Measurements from ENCODE around the gene ZSWIM1. TPM values are rescaled to one million over a fixed set of nuclear protein-coding genes. Genes with fewer than 3 reads are reported as not detected.

The ZSWIM1 gene
- total and polyA plus RNA-seq, 9 donors: 4.8 to 15.2 (median 11.5) TPM

GRCh38 chr20:45921337-45922189 lies 40.5 kb downstream of the ZSWIM1 start:
- Histone ChIP-seq H3K27ac (no peak overlapping the region), H3K9me3 (no peaks in the 10 kb centered on the region), H3K4me1 (ENCODE audit: insufficient read depth) (peaks cover 40% of the 10 kb centered on the region), H3K36me3 (no peaks in the 10 kb centered on the region), H3K27me3 (no peaks in the 10 kb centered on the region), H3K4me3 (no peak overlapping the region)
- peak in 2 of 5 donors; percentile 13 to 15 for DNase-seq
- 81 to 87% (median 82%) methylated on average over 11 of the region's 11 CpGs for WGBS, 3 donors
- intact Hi-C loops (cut with DNase I): no loop called here
- TF ChIP-seq, protein P1, sequence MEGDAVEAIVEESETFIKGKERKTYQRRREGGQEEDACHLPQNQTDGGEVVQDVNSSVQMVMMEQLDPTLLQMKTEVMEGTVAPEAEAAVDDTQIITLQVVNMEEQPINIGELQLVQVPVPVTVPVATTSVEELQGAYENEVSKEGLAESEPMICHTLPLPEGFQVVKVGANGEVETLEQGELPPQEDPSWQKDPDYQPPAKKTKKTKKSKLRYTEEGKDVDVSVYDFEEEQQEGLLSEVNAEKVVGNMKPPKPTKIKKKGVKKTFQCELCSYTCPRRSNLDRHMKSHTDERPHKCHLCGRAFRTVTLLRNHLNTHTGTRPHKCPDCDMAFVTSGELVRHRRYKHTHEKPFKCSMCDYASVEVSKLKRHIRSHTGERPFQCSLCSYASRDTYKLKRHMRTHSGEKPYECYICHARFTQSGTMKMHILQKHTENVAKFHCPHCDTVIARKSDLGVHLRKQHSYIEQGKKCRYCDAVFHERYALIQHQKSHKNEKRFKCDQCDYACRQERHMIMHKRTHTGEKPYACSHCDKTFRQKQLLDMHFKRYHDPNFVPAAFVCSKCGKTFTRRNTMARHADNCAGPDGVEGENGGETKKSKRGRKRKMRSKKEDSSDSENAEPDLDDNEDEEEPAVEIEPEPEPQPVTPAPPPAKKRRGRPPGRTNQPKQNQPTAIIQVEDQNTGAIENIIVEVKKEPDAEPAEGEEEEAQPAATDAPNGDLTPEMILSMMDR (IDR thresholded peaks at IDR 0.05): no peak
- TF ChIP-seq EP300 (IDR thresholded peaks at IDR 0.05) (no peak), POLR2A (IDR thresholded peaks at IDR 0.05) (no peak)

- WGBS, 3 donors: 20 to 32% (median 21%) methylated on average over 21 of the region's 21 CpGs
- intact Hi-C loops (cut with DNase I): no loop called here
- H3K36me3 ChIP-seq: no peaks in the 10 kb centered on the region
- TF ChIP-seq POLR2A (IDR thresholded peaks at IDR 0.05): no peak
- no peak for TF ChIP-seq EP300 (IDR thresholded peaks at IDR 0.05)
- TF ChIP-seq, protein P1 (IDR thresholded peaks at IDR 0.05): no peak
- H3K4me1 ChIP-seq (ENCODE audit: insufficient read depth): peaks cover 30% of the 10 kb centered on the region
- H3K9me3 ChIP-seq: no peaks in the 10 kb centered on the region
- no peaks in the 10 kb centered on the region for H3K27me3 ChIP-seq
- H3K4me3 ChIP-seq: no peak overlapping the region
- H3K27ac ChIP-seq: peak overlapping the region; percentile 85 to 91
- DNase-seq: peak; percentile 73 to 77 (median 75)
Observed at GRCh38 chr20:45924391-45925261, 43.6 kb downstream of the ZSWIM1 start.

- DNase-seq: peak in 2 of 5 donors; percentile 13 to 34
- TF ChIP-seq POLR2A (IDR thresholded peaks at IDR 0.05): no peak
- TF ChIP-seq, protein P1 (IDR thresholded peaks at IDR 0.05): no peak
- no peak for TF ChIP-seq EP300 (IDR thresholded peaks at IDR 0.05)
- Histone ChIP-seq H3K36me3 (no peaks in the 10 kb centered on the region), H3K9me3 (no peaks in the 10 kb centered on the region), H3K4me1 (ENCODE audit: insufficient read depth) (peaks cover 22% of the 10 kb centered on the region), H3K4me3 (no peak overlapping the region), H3K27me3 (no peaks in the 10 kb centered on the region), H3K27ac (peak overlapping the region; percentile 75 to 91)
- WGBS, 3 donors: 66 to 70% (median 68%) methylated on average over 9 of the region's 9 CpGs
- intact Hi-C loops (cut with DNase I): no loop called here
Observed at GRCh38 chr20:45925821-45926506, 44.9 kb downstream of the ZSWIM1 start.

DNA sequence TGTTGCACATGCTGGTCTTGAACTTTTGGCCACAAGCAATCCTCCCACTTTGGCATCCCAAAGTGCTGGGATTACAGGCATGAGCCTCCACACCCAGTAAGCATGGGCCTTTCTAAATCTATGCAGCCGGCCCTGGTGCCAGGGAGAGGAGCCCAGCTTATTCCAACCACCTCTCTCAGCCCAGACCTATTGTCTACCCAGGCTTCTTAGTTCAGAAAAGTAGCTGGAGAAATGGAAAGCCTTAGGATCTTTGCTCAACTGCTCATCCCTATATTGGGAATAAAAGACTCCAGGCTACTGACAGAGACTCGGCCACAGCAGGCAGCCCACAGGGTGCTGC lies 45.7 kb downstream of the ZSWIM1 start:
- no peaks in the 10 kb centered on the region for H3K36me3 ChIP-seq
- no peak for TF ChIP-seq EP300 (IDR thresholded peaks at IDR 0.05)
- no peak for TF ChIP-seq POLR2A (IDR thresholded peaks at IDR 0.05)
- TF ChIP-seq, protein P1 (IDR thresholded peaks at IDR 0.05): no peak
- H3K27ac ChIP-seq: peak overlapping the region in 1 of 2 donors; percentile 91
- H3K4me1 ChIP-seq (ENCODE audit: insufficient read depth): peaks cover 16% of the 10 kb centered on the region
- intact Hi-C loops (cut with DNase I): no loop called here
- DNase-seq: no peak
- H3K4me3 ChIP-seq: no peak overlapping the region
- WGBS, 3 donors: 51 to 71% (median 55%) methylated on average over 2 of the region's 2 CpGs
- H3K9me3 ChIP-seq: no peaks in the 10 kb centered on the region
- H3K27me3 ChIP-seq: no peaks in the 10 kb centered on the region
